Activated T-cell treated with anti-CD3 and anti-CD28 coated beads, Interleukin-2, amount 50 U/mL, for 4 hours (primary cell): ENCODE measurements around the gene EMP1. TPM values are rescaled to one million over a fixed set of nuclear protein-coding genes. Genes with fewer than 3 reads are reported as not detected.

ENCODE experiments used
- ATAC-seq, 2 donors: fragments of 200-7000 bp; cut with Tn5 transposase; one replicate each; pipeline ENCODE4 v1.10.0; 2021
- DNase-seq: peaks from one replicate; pipeline ENCODE4 v3.0.0-alpha.2; 2020
- H3K27me3 Mint-ChIP-seq: one replicate; pipeline ENCODE4 v1.8.0; 2021; ENCODE audit warnings: low read depth, mixed read lengths
- H3K36me3 Mint-ChIP-seq: one replicate; pipeline ENCODE4 v1.8.0; 2022; ENCODE audit warnings: mixed read lengths; ENCODE audit not compliant: insufficient read depth
- H3K4me1 Mint-ChIP-seq: one replicate; pipeline ENCODE4 v1.8.0; 2021; ENCODE audit warnings: low read depth, mixed read lengths
- H3K4me3 Mint-ChIP-seq: one replicate; pipeline ENCODE4 v1.8.0; 2021; ENCODE audit warnings: mild to moderate bottlenecking, moderate library complexity, mixed read lengths
- H3K9me3 Mint-ChIP-seq: one replicate; pipeline ENCODE4 v1.8.0; 2021; ENCODE audit warnings: mixed read lengths
- total RNA-seq, 3 donors: library from RNA; stranded (reverse); gene quantifications; one replicate each; pipeline ENCODE4 v1.2.1, GENCODE V29; 2021

The EMP1 gene
- total RNA-seq, 3 donors from 2014 or later, result 8.9 to 22.5 (median 17.2) TPM

DNA sequence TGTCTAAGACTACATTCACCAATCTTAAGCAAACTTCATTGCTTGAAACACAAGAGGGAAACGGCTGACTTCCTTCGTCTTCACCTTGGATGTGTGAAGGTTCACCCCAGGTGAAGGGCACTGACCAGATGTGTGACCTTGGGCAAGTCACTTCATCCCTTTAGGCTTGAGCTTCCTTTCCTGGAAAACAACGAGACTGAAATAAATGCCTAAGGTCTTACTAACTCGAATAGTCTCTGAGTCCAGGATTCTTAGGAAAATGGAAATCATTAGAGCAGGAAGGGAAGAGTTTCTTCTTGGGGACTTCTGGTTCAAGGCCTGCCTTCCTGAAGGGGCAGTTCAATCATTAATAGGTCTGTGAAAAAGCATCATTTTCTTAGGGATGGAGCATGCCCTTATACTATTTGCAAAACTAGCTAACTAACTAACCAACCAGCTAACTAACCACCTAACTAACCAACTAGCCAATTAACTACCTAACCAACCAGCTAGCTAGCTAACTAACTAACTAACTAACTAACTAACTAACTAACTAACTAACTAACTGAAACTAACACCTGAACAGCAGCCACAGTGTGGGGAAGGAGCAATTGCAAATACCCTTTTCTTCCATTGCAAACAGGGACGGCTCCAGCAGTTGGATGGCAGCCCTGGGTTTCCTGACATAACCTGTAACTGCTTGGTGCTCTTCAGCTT lies 31.5 kb upstream of the EMP1 start:
- no peak for DNase-seq
- Mint-ChIP-seq H3K36me3 (no peaks in the 10 kb centered on the region), H3K4me1 (peaks cover 24% of the 10 kb centered on the region), H3K27me3 (no peaks in the 10 kb centered on the region), H3K4me3 (no peak overlapping the region), H3K9me3 (peaks cover 5% of the 10 kb centered on the region)
- no peak for ATAC-seq

DNA sequence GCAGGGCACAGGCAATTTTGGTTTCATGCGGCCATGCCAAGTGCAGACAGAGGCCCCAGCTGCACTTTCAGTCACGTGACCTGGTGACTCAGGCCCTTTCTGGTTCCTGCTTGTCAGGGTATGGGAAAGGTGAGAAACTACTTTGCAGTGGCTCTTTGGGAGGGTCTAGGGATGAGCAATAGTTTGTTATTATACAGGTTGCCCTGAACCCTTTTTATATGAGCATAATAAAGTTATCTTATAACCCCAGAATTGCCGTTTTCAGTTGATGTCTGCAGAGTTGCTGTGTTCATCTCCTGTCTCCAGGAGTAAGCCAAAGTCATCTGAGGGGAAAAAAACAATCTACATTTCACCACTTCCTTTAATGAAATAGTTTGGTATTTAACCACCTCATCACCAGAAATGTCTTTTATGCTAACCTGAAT lies 30.9 kb upstream of the EMP1 start:
- peaks cover 5% of the 10 kb centered on the region for H3K9me3 Mint-ChIP-seq
- H3K27me3 Mint-ChIP-seq, result no peaks in the 10 kb centered on the region
- no peak overlapping the region for H3K4me3 Mint-ChIP-seq
- DNase-seq (peak; percentile 73), ATAC-seq (peak; percentile 95 to 98)
- H3K4me1 Mint-ChIP-seq, result peaks cover 24% of the 10 kb centered on the region
- no peaks in the 10 kb centered on the region for H3K36me3 Mint-ChIP-seq

DNA sequence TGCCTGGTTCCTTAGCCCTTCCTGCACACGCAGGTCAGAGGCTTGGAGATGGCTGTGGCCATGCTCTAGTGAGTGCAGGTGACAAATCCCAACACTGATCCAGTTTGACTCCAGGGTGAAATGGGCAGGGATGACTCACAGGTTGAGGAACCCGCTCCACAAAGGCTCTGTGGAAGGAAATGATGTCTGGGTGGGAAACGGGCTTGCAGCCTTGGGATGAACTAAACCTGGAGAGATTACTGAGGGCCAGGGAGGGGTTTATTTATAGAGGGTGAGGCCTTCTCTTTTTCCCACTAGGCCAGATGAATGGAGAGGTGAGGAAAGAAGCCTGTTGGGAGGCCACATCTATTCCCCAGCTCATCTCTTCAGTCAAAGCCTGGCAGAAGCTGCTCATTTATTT lies 29.3 kb upstream of the EMP1 start:
- H3K9me3 Mint-ChIP-seq, result peaks cover 5% of the 10 kb centered on the region
- ATAC-seq, result no peak
- peaks cover 24% of the 10 kb centered on the region for H3K4me1 Mint-ChIP-seq
- H3K27me3 Mint-ChIP-seq, result peaks cover 3% of the 10 kb centered on the region
- H3K4me3 Mint-ChIP-seq, result no peak overlapping the region
- DNase-seq, result no peak
- no peaks in the 10 kb centered on the region for H3K36me3 Mint-ChIP-seq

DNA sequence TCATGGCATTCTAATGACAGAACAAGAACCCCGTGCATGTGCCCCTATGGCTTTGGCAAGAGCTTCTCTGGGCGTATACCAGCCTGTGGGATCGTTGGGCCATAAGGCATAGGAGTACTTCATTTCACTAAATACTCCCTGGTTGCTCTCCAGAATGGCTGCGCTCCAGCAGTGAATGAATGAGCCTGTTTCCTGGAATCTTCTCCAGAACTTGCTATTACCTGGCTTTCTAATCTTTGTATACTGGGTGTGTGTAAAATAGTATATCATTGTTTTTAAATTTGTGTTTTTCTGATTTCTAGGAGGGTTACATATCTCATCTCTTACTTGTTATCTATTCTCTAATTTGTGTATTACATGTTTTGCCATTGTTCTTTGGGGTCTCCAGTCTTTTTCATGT lies 28.6 kb upstream of the EMP1 start:
- peaks cover 3% of the 10 kb centered on the region for H3K27me3 Mint-ChIP-seq
- peaks cover 5% of the 10 kb centered on the region for H3K9me3 Mint-ChIP-seq
- ATAC-seq (no peak), DNase-seq (no peak)
- H3K4me1 Mint-ChIP-seq, result peaks cover 24% of the 10 kb centered on the region
- no peak overlapping the region for H3K4me3 Mint-ChIP-seq
- no peaks in the 10 kb centered on the region for H3K36me3 Mint-ChIP-seq

DNA sequence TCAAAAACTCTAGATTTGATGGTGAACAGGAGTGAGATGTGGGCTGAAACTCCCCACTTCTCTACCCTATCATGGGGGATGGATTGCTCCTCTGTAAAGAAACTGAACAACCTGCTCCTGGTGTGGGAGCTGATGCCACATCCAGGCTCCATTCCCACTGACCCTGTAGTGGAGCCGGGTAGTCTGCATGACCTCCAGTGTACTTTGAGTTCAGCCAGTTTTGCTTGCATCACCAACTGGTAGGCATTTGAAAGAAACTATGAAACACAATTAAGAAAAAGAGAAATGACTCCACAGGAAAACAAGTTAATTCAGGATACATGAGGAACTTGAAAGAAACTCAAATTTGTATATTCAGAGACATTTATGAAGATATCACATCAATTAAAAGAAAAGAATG lies 27.3 kb upstream of the EMP1 start:
- peaks cover 34% of the 10 kb centered on the region for H3K4me1 Mint-ChIP-seq

DNA sequence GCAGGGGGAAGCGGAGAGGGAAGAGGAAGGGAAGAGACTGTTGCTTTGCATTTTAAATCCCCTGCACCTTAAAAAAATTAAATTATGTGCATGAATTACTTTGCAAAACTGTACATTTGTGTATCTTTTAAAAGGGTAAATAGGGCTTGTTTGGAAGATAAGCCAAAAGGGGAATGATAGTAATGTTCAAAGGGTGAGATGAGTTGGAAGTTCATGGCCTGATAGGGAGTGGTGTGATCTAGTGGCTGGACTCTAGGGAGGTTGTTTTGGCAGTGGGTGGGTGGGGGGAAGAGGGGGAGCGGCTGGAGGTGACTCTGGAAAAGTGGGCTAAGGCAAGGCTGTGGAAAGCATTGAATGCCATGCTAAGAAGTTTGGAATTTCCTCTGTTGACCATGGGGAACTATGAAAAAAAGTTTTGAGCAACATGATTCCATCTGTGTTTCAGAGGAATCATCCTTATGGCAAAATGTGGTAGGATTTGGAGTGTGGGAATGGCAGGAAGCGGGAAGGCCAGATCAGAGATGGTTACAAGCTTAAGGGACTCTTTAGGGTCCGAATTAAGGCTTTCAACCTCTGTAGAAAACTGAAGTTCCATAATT lies 25.5 kb upstream of the EMP1 start:
- Mint-ChIP-seq H3K36me3 (no peaks in the 10 kb centered on the region), H3K27me3 (peaks cover 3% of the 10 kb centered on the region), H3K4me1 (peaks cover 19% of the 10 kb centered on the region), H3K4me3 (no peak overlapping the region), H3K9me3 (peaks cover 5% of the 10 kb centered on the region)
- DNase-seq, result no peak
- no peak for ATAC-seq

More for the DNA sequence above, 27.3 kb upstream of the EMP1 start:
- Mint-ChIP-seq H3K27me3 (peaks cover 3% of the 10 kb centered on the region), H3K4me3 (no peak overlapping the region), H3K36me3 (no peaks in the 10 kb centered on the region), H3K9me3 (peaks cover 5% of the 10 kb centered on the region)
- no peak for ATAC-seq
- no peak for DNase-seq

DNA sequence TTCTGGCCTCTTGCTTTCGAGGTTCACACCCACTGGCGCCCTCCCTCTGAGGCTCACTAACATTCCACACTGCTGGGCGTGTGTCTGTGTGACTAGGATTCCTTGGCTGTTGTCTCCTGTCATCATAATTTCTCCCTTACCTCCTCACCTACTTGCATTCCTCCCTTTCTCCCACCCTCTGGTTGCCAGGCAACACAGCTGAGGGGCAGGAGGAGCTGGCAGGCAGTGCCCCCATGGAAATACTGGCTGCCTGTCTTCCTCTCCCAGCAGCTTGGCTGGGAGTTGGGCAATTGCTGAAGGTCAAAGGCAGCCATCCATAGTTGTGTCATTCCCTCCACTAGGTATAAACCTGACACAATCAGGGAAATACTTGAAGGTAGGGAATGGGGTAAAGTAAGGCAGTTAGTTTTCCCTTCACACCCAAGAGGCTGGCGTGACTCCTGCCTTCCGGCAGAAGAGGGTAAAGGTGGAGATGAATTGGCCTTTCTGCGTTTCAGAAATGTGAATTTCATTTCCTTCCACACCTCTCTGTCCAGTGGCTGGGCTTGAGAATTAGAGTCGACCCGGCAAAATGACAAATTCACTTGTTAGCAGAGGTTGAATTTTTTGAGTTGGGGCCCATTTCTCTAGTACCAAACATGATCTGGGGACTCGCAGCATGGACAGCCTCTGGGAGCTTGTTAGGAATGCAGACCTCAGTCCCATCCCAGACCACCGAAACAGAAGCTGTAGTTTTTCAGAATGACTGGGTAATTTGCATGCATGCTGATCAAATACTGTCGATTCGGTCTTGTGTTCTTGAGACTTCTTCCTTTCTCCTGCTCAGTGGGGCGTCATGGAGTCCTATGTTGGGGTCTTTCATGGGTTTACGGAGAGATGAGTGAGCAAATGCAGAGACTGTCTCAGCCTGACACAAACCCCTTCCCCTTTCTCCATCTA lies 24.3 kb upstream of the EMP1 start:
- Mint-ChIP-seq H3K4me1 (peaks cover 13% of the 10 kb centered on the region), H3K36me3 (no peaks in the 10 kb centered on the region), H3K4me3 (no peak overlapping the region), H3K9me3 (peaks cover 5% of the 10 kb centered on the region), H3K27me3 (peaks cover 3% of the 10 kb centered on the region)
- no peak for ATAC-seq
- DNase-seq, result no peak

DNA sequence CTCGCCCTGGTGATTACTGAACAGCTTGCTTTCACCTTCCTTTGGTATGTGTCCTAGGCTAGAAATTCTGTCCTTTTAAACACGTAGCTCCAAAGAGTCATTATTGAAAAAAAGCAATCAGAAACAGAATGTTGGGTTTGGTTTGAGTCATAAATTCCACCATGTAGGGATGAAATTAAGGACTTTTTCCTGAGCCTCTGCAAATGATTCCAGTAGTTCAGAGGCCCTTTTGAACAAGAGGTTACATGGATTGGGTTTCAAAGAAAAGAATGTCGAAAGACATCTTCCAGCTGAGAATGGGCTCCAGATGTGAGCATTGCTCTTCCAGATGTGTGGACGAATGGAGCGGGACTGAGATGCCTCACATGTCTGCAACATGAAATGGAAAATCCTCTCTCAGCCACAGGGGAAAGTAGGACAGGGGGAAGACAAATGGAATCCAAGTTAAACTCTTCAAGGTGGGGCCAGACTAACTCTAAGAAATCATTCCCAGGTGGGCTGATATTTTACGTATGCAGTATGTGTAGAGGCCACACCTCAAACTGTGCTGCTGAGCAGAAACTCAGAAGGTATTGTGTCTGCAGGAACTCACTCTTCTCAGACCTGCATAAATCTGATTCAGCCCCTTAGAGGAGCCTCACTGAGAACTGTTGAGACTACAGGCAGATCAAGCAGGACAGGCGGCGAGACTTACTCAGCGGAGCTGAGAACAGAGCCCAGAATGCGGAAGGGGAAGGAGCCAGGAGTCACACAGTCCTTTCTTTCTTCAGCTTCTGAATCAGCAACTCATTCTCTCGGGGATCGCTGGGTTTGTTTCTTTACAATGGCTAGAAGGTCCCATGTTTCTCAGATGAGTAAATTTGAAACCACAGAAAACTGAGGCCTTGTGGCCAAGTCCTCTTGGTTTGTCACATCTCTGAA lies 23.3 kb upstream of the EMP1 start:
- Mint-ChIP-seq H3K36me3 (no peaks in the 10 kb centered on the region), H3K4me1 (peaks cover 18% of the 10 kb centered on the region), H3K27me3 (peaks cover 3% of the 10 kb centered on the region), H3K9me3 (no peaks in the 10 kb centered on the region), H3K4me3 (no peak overlapping the region)
- DNase-seq (no peak), ATAC-seq (peak; percentile 76 to 94)

DNA sequence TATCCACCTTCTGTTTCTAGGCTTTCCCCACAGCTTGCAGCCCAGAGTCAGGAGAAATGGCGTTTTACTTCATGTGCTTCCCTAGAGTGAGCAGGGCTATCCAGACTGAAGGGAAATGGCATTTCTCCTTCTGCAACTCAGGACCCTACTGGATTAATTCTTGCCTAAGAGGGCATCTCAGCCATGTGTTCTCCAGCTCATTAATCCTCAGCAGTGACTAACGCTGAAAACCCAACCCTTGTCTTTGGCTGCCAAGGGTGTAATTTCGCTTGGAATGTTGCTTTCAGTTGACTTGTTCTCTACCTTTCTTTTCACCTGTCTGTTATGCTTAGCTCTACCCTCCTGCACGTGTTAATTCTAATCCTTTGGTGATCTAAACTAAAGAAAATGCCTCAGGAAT lies 21.0 kb upstream of the EMP1 start:
- H3K9me3 Mint-ChIP-seq, result no peaks in the 10 kb centered on the region
- H3K27me3 Mint-ChIP-seq, result peaks cover 7% of the 10 kb centered on the region
- H3K4me3 Mint-ChIP-seq, result no peak overlapping the region

DNA sequence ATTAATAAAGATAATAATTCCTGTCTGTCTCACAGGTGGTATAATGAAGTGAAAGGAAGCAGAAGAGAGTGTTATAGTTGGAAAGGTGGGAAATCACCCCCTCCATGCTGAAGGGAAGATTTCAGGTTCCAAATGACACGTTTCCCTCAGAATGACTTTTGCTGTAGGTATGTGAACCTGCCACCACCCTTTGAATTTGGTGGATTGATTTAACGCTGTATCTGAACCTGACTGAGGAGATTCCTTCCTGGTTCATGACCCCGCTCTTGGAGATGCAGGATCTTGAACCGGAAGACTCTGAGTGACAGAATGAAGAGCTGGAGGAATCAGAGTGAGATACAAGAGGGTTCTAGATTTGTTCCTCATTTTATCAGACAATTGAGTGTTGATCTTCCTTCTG lies 20.3 kb upstream of the EMP1 start:
- H3K9me3 Mint-ChIP-seq, result no peaks in the 10 kb centered on the region
- DNase-seq (no peak), ATAC-seq (no peak)
- no peaks in the 10 kb centered on the region for H3K36me3 Mint-ChIP-seq
- peaks cover 7% of the 10 kb centered on the region for H3K27me3 Mint-ChIP-seq
- peaks cover 34% of the 10 kb centered on the region for H3K4me1 Mint-ChIP-seq
- no peak overlapping the region for H3K4me3 Mint-ChIP-seq

More for the DNA sequence above, 21.0 kb upstream of the EMP1 start:
- no peak for DNase-seq
- H3K4me1 Mint-ChIP-seq, result peaks cover 34% of the 10 kb centered on the region
- no peaks in the 10 kb centered on the region for H3K36me3 Mint-ChIP-seq
- ATAC-seq, result no peak

DNA sequence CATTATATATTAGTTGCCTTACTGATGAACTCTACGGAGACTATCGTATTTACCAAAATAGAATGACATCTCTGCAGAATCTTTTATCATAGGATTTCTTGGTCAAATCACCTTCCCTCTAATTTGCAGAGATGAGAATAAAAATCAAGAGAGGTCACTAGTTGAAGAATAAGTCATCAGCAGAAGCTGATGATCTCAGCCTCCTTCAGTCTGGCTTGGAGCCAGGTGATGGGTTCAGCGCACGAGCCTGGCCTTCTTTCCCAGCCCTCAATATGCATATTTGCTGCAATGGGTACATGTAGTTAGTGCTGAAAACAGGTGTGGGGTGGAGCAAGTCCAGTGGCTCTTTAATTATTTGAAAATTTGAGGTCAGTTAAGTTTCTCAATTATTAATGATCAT lies 19.2 kb upstream of the EMP1 start:
- no peaks in the 10 kb centered on the region for H3K36me3 Mint-ChIP-seq
- H3K4me1 Mint-ChIP-seq, result peaks cover 34% of the 10 kb centered on the region
- ATAC-seq, result no peak
- peaks cover 8% of the 10 kb centered on the region for H3K27me3 Mint-ChIP-seq
- DNase-seq, result no peak
- H3K4me3 Mint-ChIP-seq, result no peak overlapping the region
- H3K9me3 Mint-ChIP-seq, result no peaks in the 10 kb centered on the region

DNA sequence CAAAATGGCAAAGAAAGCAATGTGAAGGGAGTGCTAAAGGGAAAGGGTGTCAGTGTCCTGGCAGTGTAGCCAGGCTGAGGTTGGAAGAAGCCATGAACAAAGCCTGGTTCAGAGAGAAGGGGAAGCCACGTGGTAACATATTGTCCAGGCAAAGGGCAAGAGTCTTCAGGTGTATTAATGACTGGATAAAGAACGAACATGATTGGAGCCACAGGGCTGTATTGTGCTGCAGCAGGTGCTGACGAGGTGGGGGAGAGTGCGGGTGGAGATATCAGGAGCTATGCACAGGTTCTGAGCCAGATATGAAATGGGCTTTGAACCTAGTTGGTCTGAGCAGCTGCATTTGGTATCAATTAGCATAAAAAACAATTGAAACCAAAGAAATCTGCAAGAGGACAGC lies 18.6 kb upstream of the EMP1 start:
- Mint-ChIP-seq H3K36me3 (no peaks in the 10 kb centered on the region), H3K4me1 (peaks cover 34% of the 10 kb centered on the region), H3K9me3 (no peaks in the 10 kb centered on the region), H3K4me3 (no peak overlapping the region), H3K27me3 (peaks cover 8% of the 10 kb centered on the region)
- no peak for DNase-seq
- ATAC-seq, result no peak

DNA sequence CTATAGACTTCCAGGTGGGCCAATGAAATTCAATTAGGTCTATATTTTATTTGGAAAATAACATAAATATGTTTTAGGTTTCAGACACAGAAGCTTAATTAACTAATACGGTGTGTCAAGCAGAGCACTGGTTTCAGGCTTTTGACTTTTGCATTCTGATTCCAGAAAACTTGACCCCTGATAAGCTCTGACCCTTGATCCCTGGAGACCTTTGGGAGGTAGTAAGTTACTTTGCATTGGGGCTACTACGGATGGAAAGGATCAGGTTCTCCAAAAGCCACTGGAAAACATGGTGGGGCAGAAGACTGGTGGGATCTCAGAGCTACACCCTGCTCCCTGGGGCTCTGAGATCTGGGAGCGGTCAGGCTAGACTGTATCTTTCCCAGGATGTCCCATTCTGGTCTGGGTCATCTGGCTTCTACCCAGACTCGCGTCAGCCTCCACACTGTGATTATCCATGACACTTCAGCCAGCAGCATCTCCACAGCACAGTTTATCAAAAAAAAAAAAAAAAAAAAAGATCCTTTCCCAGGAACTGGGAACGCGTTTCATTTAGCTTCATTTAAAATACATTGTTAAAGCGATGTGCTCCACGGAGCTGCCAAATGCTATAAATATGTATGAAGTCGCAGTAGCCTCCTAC lies 17.8 kb upstream of the EMP1 start:
- H3K36me3 Mint-ChIP-seq, result no peaks in the 10 kb centered on the region
- H3K27me3 Mint-ChIP-seq, result peaks cover 8% of the 10 kb centered on the region
- H3K4me3 Mint-ChIP-seq, result peak overlapping the region; percentile 58
- ATAC-seq (no peak), DNase-seq (no peak)
- H3K4me1 Mint-ChIP-seq, result peaks cover 29% of the 10 kb centered on the region
- H3K9me3 Mint-ChIP-seq, result no peaks in the 10 kb centered on the region
